HepG2 (cell line): Measurements from ENCODE around the gene DCUN1D2. TPM values are rescaled to one million over a fixed set of nuclear protein-coding genes. Genes with fewer than 3 reads are reported as not detected.

Experiments
- ATAC-seq: fragments of 200-7000 bp; cut with Tn5 transposase; 3 replicates; pipeline ENCODE4 v1.9.1; 2020; ENCODE audit warnings: mild to moderate bottlenecking, moderate library complexity
- BruUV-seq: library from RNA; stranded (reverse); fragments of 400-500 nt; replicated peaks from 2 replicates; lab custom pipeline; 2021; lab: Mats Ljungman, UMichigan
- CTCF ChIA-PET: fragments of 300-600 bp; formaldehyde crosslinking; extraction: SDS; loops from one replicate; lab custom pipeline; 2021; ENCODE audit warnings: low total read pairs, inconsistent platforms, low intra/inter-chr PET ratio; lab: Yijun Ruan, JAX
- POLR2A ChIA-PET: fragments of 350-600 bp; sonication (Branson Sonifier 250); formaldehyde crosslinking; loops from one replicate; lab custom pipeline; 2020; ENCODE audit warnings: antibody characterized with exemption, inconsistent platforms; lab: Yijun Ruan, JAX
- DNase-seq: peaks from one replicate; pipeline ENCODE4 v3.0.0-alpha.2; 2015; ENCODE audit warnings: low spot score
- FAIRE-seq: peaks from 3 replicates; lab custom pipeline; 2011; peaks lifted over from hg19 to GRCh38; lab: Jason Lieb, UNC
- H2AFZ ChIP-seq: one replicate; pipeline ENCODE4 v1.6.1; 2011; ENCODE audit warnings: low read length, inconsistent platforms
- H3K27ac ChIP-seq: fragments of 300-600 bp; 3 replicates; pipeline ENCODE4 v1.8.0; 2011; ENCODE audit warnings: mixed run types, mild to moderate bottlenecking, mixed read lengths, low read length, inconsistent platforms; ENCODE audit not compliant: insufficient read depth; ENCODE audit errors: extremely low read length
- H3K27me3 ChIP-seq, 2 experiments: fragments of 200-600 bp in 1 of 2; 2 replicates in 1 of 2; 3 replicates in 1 of 2; pipeline versions ENCODE4 v1.6.0 to v1.8.0; 2011; ENCODE audit warnings: low read length in 2 of 2, mild to moderate bottlenecking in 2 of 2, moderate library complexity in 2 of 2, inconsistent platforms in 1 of 2; ENCODE audit not compliant: insufficient read depth in 2 of 2, control insufficient read depth in 1 of 2
- H3K36me3 ChIP-seq, 2 experiments: fragments of 200-600 bp in 1 of 2; replicated peaks in 1 of 2; 2 replicates in 1 of 2; 3 replicates in 1 of 2; pipeline versions ENCODE4 v1.5.1 to v1.8.0; 2011; ENCODE audit warnings: low read length in 2 of 2, inconsistent platforms in 1 of 2; ENCODE audit not compliant: insufficient read depth in 2 of 2, control insufficient read depth in 1 of 2
- H3K4me1 ChIP-seq: 2 replicates; pipeline ENCODE4 v1.5.1; 2012; ENCODE audit warnings: low read length, inconsistent platforms; ENCODE audit not compliant: insufficient read depth
- H3K4me2 ChIP-seq: 2 replicates; pipeline ENCODE4 v1.6.0; 2011; ENCODE audit warnings: low read depth, low read length, inconsistent platforms
- H3K4me3 ChIP-seq, 3 experiments: fragments of 200-600 bp in 1 of 3; sonication (generic), shearing (Covaris generic) in 1 of 3; replicated peaks in 1 of 3; 2 replicates each; pipeline ENCODE4 v1.5.1; 2011 to 2016; ENCODE audit warnings: low read length in 3 of 3, inconsistent platforms in 2 of 3, low read depth in 2 of 3, mild to moderate bottlenecking in 2 of 3, control low read depth in 1 of 3, mixed read lengths in 1 of 3; ENCODE audit not compliant: insufficient read depth in 1 of 3
- H3K79me2 ChIP-seq: one replicate; pipeline ENCODE4 v1.6.1; 2011; ENCODE audit warnings: low read length, inconsistent platforms; ENCODE audit not compliant: insufficient read depth
- H3K9ac ChIP-seq: 2 replicates; pipeline ENCODE4 v1.6.0; 2011; ENCODE audit warnings: mild to moderate bottlenecking, low read depth, low read length, inconsistent platforms; ENCODE audit not compliant: insufficient read depth
- H3K9me3 ChIP-seq: 2 replicates; pipeline ENCODE4 v1.5.1; 2012; ENCODE audit warnings: mild to moderate bottlenecking, low read length
- H4K20me1 ChIP-seq: 2 replicates; pipeline ENCODE4 v1.6.0; 2011; ENCODE audit warnings: inconsistent platforms, mild to moderate bottlenecking, low read length, moderate library complexity; ENCODE audit not compliant: insufficient read depth
- ELF3 ChIP-seq: IDR thresholded peaks from 2 replicates; pipeline ENCODE4 v1.6.1; 2016; ENCODE audit warnings: missing genetic modification reagents, missing compliant biosample characterization
- HIVEP1 ChIP-seq: sonication (generic); formaldehyde crosslinking; IDR thresholded peaks from 2 replicates; pipeline ENCODE4 v1.4.0; 2020; ENCODE audit warnings: mild to moderate bottlenecking, missing genetic modification reagents
- POLR2AphosphoS5 ChIP-seq: IDR thresholded peaks from 2 replicates; pipeline ENCODE4 v1.6.1; 2012; ENCODE audit warnings: low read depth, low read length
- UBTF ChIP-seq: sonication (generic); formaldehyde crosslinking; IDR thresholded peaks from 2 replicates; pipeline ENCODE4 v1.4.0; 2020; ENCODE audit warnings: mild to moderate bottlenecking, missing genetic modification reagents
- USF2 ChIP-seq, 2 experiments: sonication (generic) in 1 of 2; formaldehyde crosslinking in 1 of 2; IDR thresholded peaks; 2 replicates each; pipeline versions ENCODE4 v1.5.1 to v1.6.1; 2011 to 2020; ENCODE audit warnings: borderline replicate concordance in 1 of 2, low read depth in 1 of 2, low read length in 1 of 2, mild to moderate bottlenecking in 1 of 2, missing genetic modification reagents in 1 of 2, moderate library complexity in 1 of 2
- ZBTB49 ChIP-seq: sonication (generic); formaldehyde crosslinking; IDR thresholded peaks from 2 replicates; pipeline ENCODE4 v1.4.0; 2020; ENCODE audit warnings: missing genetic modification reagents, borderline replicate concordance
- ZFX ChIP-seq: sonication (generic); formaldehyde crosslinking; IDR thresholded peaks from 2 replicates; pipeline ENCODE4 v1.4.0; 2020; ENCODE audit warnings: mild to moderate bottlenecking, low read depth, missing genetic modification reagents, moderate library complexity
- ZNF17 ChIP-seq: sonication (generic); formaldehyde crosslinking; IDR thresholded peaks from 2 replicates; pipeline ENCODE4 v1.5.0; 2020; ENCODE audit warnings: mild to moderate bottlenecking, missing genetic modification reagents
- ZNF414 ChIP-seq: sonication (generic); formaldehyde crosslinking; IDR thresholded peaks from 2 replicates; pipeline ENCODE4 v1.5.0; 2020; ENCODE audit warnings: missing genetic modification reagents
- ZNF7 ChIP-seq: IDR thresholded peaks from 2 replicates; pipeline ENCODE4 v1.6.1; 2016; ENCODE audit warnings: missing biosample characterization, missing genetic modification reagents
- ZNF770 ChIP-seq: sonication (generic); formaldehyde crosslinking; IDR thresholded peaks from 2 replicates; pipeline ENCODE4 v1.5.0; 2020; ENCODE audit warnings: mild to moderate bottlenecking, missing genetic modification reagents
- WGBS: methylation state at CpG from one replicate; pipeline ENCODE4 v1.1.6; 2017; ENCODE audit warnings: low lambda C conversion rate; 5-methylcytosine and 5-hydroxymethylcytosine counted together
- in situ Hi-C: cut with HindIII; loops from 2 replicates; pipeline ENCODE4 v1.10.0; 2017; ENCODE audit warnings: low pct_unique_long_range_greater_than_20kb; ENCODE audit not compliant: extremely low pct_ligation_motif_present
- intact Hi-C: fragments of 100-400 bp; cut with micrococcal nuclease; formaldehyde crosslinking; loops from one replicate; pipeline ENCODE4 v1.10.0; 2022; ENCODE audit not compliant: unreplicated experiment
- polyA plus RNA-seq, 8 experiments: library from polyadenylated mRNA; depleted of rRNA in 3 of 8; stranded (reverse) in 7 of 8; unstranded in 1 of 8; fragments of >200 nt; fragmentation: Illumina TruSeq in 4 of 8; extraction: Trizol in 4 of 8; gene quantifications; 2 replicates each; pipeline versions ENCODE4 v1.2.1 to v1.2.3, GENCODE V29; 2011 to 2016; ENCODE audit warnings: low read depth in 4 of 8, missing spikeins in 1 of 8, mixed read lengths in 1 of 8; ENCODE audit not compliant: insufficient read depth in 1 of 8
- total RNA-seq, 5 experiments: library from RNA; depleted of rRNA; stranded (reverse); fragments of >200 nt; fragmentation: Illumina TruSeq; extraction: Trizol; gene quantifications; 2 replicates each; pipeline ENCODE4 v1.2.3, GENCODE V29; 2016; ENCODE audit warnings: low read depth in 1 of 5

DCUN1D2 gene
- total and polyA plus RNA-seq, 2 of the 13 experiments (the other 11 are each of a cell fraction or from before 2014, with no cell fraction given) = 9.1 to 9.6 TPM

GRCh38 chr13:113425941-113426590, 64.4 kb downstream of the DCUN1D2 start:
- Histone ChIP-seq H3K4me2 (peak overlapping the region; percentile 54), H3K36me3 (no peaks in the 10 kb centered on the region), H2AFZ (no peak overlapping the region), H3K4me3 (peak overlapping the region in 1 of 3 experiments; percentile 15; a peak in 1 of 6 replicates), H4K20me1 (no peaks in the 10 kb centered on the region), H3K9me3 (no peaks in the 10 kb centered on the region), H3K79me2 (no peaks in the 10 kb centered on the region), H3K27me3 (peaks cover 6 to 62% of the 10 kb centered on the region in 2 experiments), H3K4me1 (peaks cover 21% of the 10 kb centered on the region), H3K27ac (no peak overlapping the region), H3K9ac (no peak overlapping the region)
- DNase-seq = no peak
- intact Hi-C loops = no loop called here
- CTCF ChIA-PET = no interaction called here
- in situ Hi-C loops = no loop called here
- BruUV-seq = no TSS peak
- POLR2A ChIA-PET = no interaction called here
- ATAC-seq = peak; percentile 67
- no peak for FAIRE-seq
- WGBS = 19% methylated on average over 5 of the region's 22 CpGs
- TF ChIP-seq ZBTB49 (CRISPR knock-in tag) (no peak), POLR2AphosphoS5 (no peak), ZFX (CRISPR knock-in tag) (peak; percentile 57; the same call in 1 of the 2 replicates), USF2 (IDR thresholded peaks at IDR 0.05; ENCODE audit: low read depth, low read length) (0 out of 2 replicates have a peak, but pooled peaks have one; percentile 19), USF2 (CRISPR knock-in tag; IDR thresholded peaks at IDR 0.05; ENCODE audit: borderline replicate concordance) (0 out of 2 replicates have a peak, but pooled peaks have one; percentile 28), ZNF770 (CRISPR knock-in tag) (0 out of 2 replicates have a peak, but pooled peaks have one; percentile 33), ZNF7 (CRISPR knock-in tag) (0 out of 2 replicates have a peak, but pooled peaks have one; percentile 25), UBTF (peak; percentile 26; the same call in 1 of the 2 replicates), ZNF17 (CRISPR knock-in tag) (no peak), ZNF414 (no peak), ELF3 (CRISPR knock-in tag) (no peak), HIVEP1 (CRISPR knock-in tag) (0 out of 2 replicates have a peak, but pooled peaks have one; percentile 23)
